GM19351 (cell line): ENCODE data around the gene ARL5C.
A peak's percentile ranks its signal among the peaks of the same experiment; 100 is the strongest.
"Not testable (repeated sequence)": the region's sequence is repeated elsewhere in the genome, so short reads cannot be mapped to it uniquely, and the experiment has no call there.

Experiments
- ATAC-seq: cut with Tn5 transposase; IDR thresholded peaks from one replicate; pipeline ENCODE4 v1.9.1; 2021; ENCODE audit warnings: mild to moderate bottlenecking, moderate library complexity; ENCODE audit not compliant: unreplicated experiment

ARL5C gene

GRCh38 chr17:39168503-39168902 is 2.5 kb upstream of the ARL5C start:
- not testable (repeated sequence) for ATAC-seq

GRCh38 chr17:39167476-39167875 is 1.5 kb upstream of the ARL5C start:
- no peak for ATAC-seq

- no peak for ATAC-seq
Measured at GRCh38 chr17:39166437-39167335, 725 bp upstream of the ARL5C start.

- ATAC-seq, result no peak
Measured at GRCh38 chr17:39165178-39165840, 652 bp downstream of the ARL5C start.

GRCh38 chr17:39164675-39165143 is 1.3 kb downstream of the ARL5C start:
- ATAC-seq, result peak; percentile 80

- no peak for ATAC-seq
Measured at GRCh38 chr17:39161962-39162361, 4.0 kb downstream of the ARL5C start.

- no peak for ATAC-seq
Measured at GRCh38 chr17:39158623-39159022, 7.3 kb downstream of the ARL5C start.

- ATAC-seq, result no peak
Measured at GRCh38 chr17:39156491-39156890, 9.5 kb downstream of the ARL5C start.

- ATAC-seq, result no peak
Measured at GRCh38 chr17:39155654-39156053, 10.3 kb downstream of the ARL5C start.

- peak; percentile 44 for ATAC-seq
Measured at GRCh38 chr17:39153599-39154051, 12.3 kb downstream of the ARL5C start.

- ATAC-seq, result no peak
Measured at GRCh38 chr17:39151943-39152818, 13.8 kb downstream of the ARL5C start.

GRCh38 chr17:39151150-39151942 is 14.6 kb downstream of the ARL5C start, which contains the start of gene PLXDC1:
TSS of gene PLXDC1 (minus strand) at chr17:39151637. CDS start at chr17:39151437, 200 bp downstream.
- ATAC-seq, result no peak

GRCh38 chr17:39150795-39151149 is 15.2 kb downstream of the ARL5C start:
- no peak for ATAC-seq

- ATAC-seq, result no peak
Measured at GRCh38 chr17:39150104-39150634, 15.8 kb downstream of the ARL5C start.

GRCh38 chr17:39147221-39148185 is 18.5 kb downstream of the ARL5C start:
- ATAC-seq, result no peak

- ATAC-seq, result no peak
Measured at GRCh38 chr17:39146273-39146672, 19.7 kb downstream of the ARL5C start.

- ATAC-seq, result no peak
Measured at GRCh38 chr17:39145143-39145542, 20.8 kb downstream of the ARL5C start.

GRCh38 chr17:39144416-39144840 is 21.5 kb downstream of the ARL5C start:
- ATAC-seq, result no peak
